ENCODE results near the gene CABLES2. TPM values are rescaled to one million over a fixed set of nuclear protein-coding genes. Genes with fewer than 3 reads are reported as not detected.

CABLES2 gene
- total RNA-seq, 4 donors from 2014 or later, result 2.0 to 6.9 (median 4.1) TPM

- H3K27ac ChIP-seq (replicated peaks in 1 of 4), result no peak overlapping the region
Observed at GRCh38 chr20:62346398-62347150, 60.5 kb downstream of the CABLES2 start.

GRCh38 chr20:62345681-62346370 is 61.3 kb downstream of the CABLES2 start:
- DNase-seq (ENCODE audit: extremely low spot score), result no peak
- H3K27me3 ChIP-seq, result no peaks in the 10 kb centered on the region
- intact Hi-C loops (cut with DNase I), result no loop called here
- H3K9me3 ChIP-seq, result no peaks in the 10 kb centered on the region
- H3K4me3 ChIP-seq, result no peak overlapping the region
- H3K36me3 ChIP-seq, result peaks cover 21 to 91% (median 72%) of the 10 kb centered on the region in 4 donors
- peaks cover 0 to 7% (median 1%) of the 10 kb centered on the region in 4 donors for H3K4me1 ChIP-seq
- TF ChIP-seq CTCF (IDR thresholded peaks at IDR 0.05) (no peak), POLR2AphosphoS5 (IDR thresholded peaks at IDR 0.05) (no peak), EP300 (IDR thresholded peaks at IDR 0.05) (no peak), POLR2A (IDR thresholded peaks at IDR 0.05; ENCODE audit: low read depth) (no peak)
- 90% methylated on average over 9 of the region's 25 CpGs for WGBS
- H3K27ac ChIP-seq (replicated peaks in 1 of 4), result no peak overlapping the region

More at GRCh38 chr20:62346398-62347150, 60.5 kb downstream of the CABLES2 start:
- no peak for DNase-seq (ENCODE audit: extremely low spot score)
- Histone ChIP-seq H3K27me3 (no peaks in the 10 kb centered on the region), H3K4me3 (no peak overlapping the region), H3K36me3 (peaks cover 28 to 91% (median 76%) of the 10 kb centered on the region in 4 donors), H3K4me1 (peaks cover 0 to 7% (median 1%) of the 10 kb centered on the region in 4 donors), H3K9me3 (no peaks in the 10 kb centered on the region)
- no peak for TF ChIP-seq CTCF (IDR thresholded peaks at IDR 0.05)
- no peak for TF ChIP-seq EP300 (IDR thresholded peaks at IDR 0.05)
- no peak for TF ChIP-seq POLR2A (IDR thresholded peaks at IDR 0.05; ENCODE audit: low read depth)
- TF ChIP-seq POLR2AphosphoS5 (IDR thresholded peaks at IDR 0.05), result no peak
- WGBS, result 94% methylated on average over 18 of the region's 34 CpGs
- intact Hi-C loops (cut with DNase I), result no loop called here

- Histone ChIP-seq H3K9me3 (no peaks in the 10 kb centered on the region), H3K36me3 (peaks cover 32 to 91% (median 71%) of the 10 kb centered on the region in 4 donors), H3K4me1 (peaks cover 0 to under 1% (median 0%) of the 10 kb centered on the region in 4 donors), H3K27ac (replicated peaks in 1 of 4) (no peak overlapping the region), H3K4me3 (no peak overlapping the region), H3K27me3 (no peaks in the 10 kb centered on the region)
- intact Hi-C loops (cut with DNase I), result loop anchor here (5.0 kb wide), 1 partner anchor 33 kb away; no protein-coding TSS in a partner anchor
- TF ChIP-seq EP300 (IDR thresholded peaks at IDR 0.05) (no peak), POLR2AphosphoS5 (IDR thresholded peaks at IDR 0.05) (no peak), POLR2A (IDR thresholded peaks at IDR 0.05; ENCODE audit: low read depth) (no peak), CTCF (IDR thresholded peaks at IDR 0.05) (no peak)
- 90% methylated on average over 10 of the region's 10 CpGs for WGBS
- DNase-seq (ENCODE audit: extremely low spot score), result no peak
Observed at GRCh38 chr20:62344782-62345181, 62.3 kb downstream of the CABLES2 start.

GRCh38 chr20:62344092-62344491 is 63.0 kb downstream of the CABLES2 start:
- H3K27ac ChIP-seq (replicated peaks in 1 of 4), result no peak overlapping the region
- DNase-seq (ENCODE audit: extremely low spot score), result no peak
- intact Hi-C loops (cut with DNase I), result loop anchor here (5.0 kb wide), 1 partner anchor 33 kb away; no protein-coding TSS in a partner anchor
- TF ChIP-seq POLR2AphosphoS5 (IDR thresholded peaks at IDR 0.05), result no peak
- TF ChIP-seq POLR2A (IDR thresholded peaks at IDR 0.05; ENCODE audit: low read depth), result no peak
- no peak for TF ChIP-seq EP300 (IDR thresholded peaks at IDR 0.05)
- TF ChIP-seq CTCF (IDR thresholded peaks at IDR 0.05), result no peak
- H3K4me1 ChIP-seq, result no peaks in the 10 kb centered on the region
- H3K4me3 ChIP-seq, result no peak overlapping the region
- H3K9me3 ChIP-seq, result no peaks in the 10 kb centered on the region
- H3K36me3 ChIP-seq, result peaks cover 36 to 95% (median 75%) of the 10 kb centered on the region in 4 donors
- 84% methylated on average over 5 of the region's 5 CpGs for WGBS
- H3K27me3 ChIP-seq, result no peaks in the 10 kb centered on the region
